BJ (cell line): Measurements from ENCODE around the gene UPF2. TPM values are rescaled to one million over a fixed set of nuclear protein-coding genes. Genes with fewer than 3 reads are reported as not detected.

ENCODE experiments used
- CTCF ChIA-PET: fragments of 350-600 bp; formaldehyde crosslinking; extraction: SDS; loops from one replicate; lab custom pipeline; 2021; ENCODE audit warnings: antibody characterized with exemption, inconsistent platforms; lab: Yijun Ruan, JAX
- POLR2A ChIA-PET: fragments of 300-600 bp; sonication (Branson Sonifier 250); formaldehyde crosslinking; extraction: SDS; loops from one replicate; lab custom pipeline; 2021; ENCODE audit warnings: antibody characterized with exemption; lab: Charles Lee
- DNase-seq: peaks from one replicate; pipeline ENCODE4 v3.0.0-alpha.2; 2011; ENCODE audit warnings: low read depth
- H3K27me3 ChIP-seq: 2 replicates; pipeline ENCODE4 v1.6.0; 2011; ENCODE audit warnings: low read length; ENCODE audit not compliant: control insufficient read depth, insufficient read depth
- H3K36me3 ChIP-seq: 2 replicates; pipeline ENCODE4 v1.5.1; 2011; ENCODE audit warnings: low read length; ENCODE audit not compliant: control insufficient read depth, insufficient read depth
- H3K4me3 ChIP-seq: 2 replicates; pipeline ENCODE4 v1.5.1; 2011; ENCODE audit warnings: low read depth, mild to moderate bottlenecking, control low read depth, low read length
- polyA plus RNA-seq: library from polyadenylated mRNA; depleted of rRNA; stranded (reverse); fragments of >200 nt; gene quantifications from 2 replicates; pipeline ENCODE4 v1.2.3, GENCODE V29; 2011
- TF ChIP-seq, protein P1 (sequence below): IDR thresholded peaks from 2 replicates; pipeline ENCODE4 v1.5.1; 2011; ENCODE audit warnings: low read depth, mild to moderate bottlenecking, control low read depth, inconsistent platforms, low read length, moderate library complexity; ENCODE audit not compliant: insufficient read depth

UPF2 gene
- polyA plus RNA-seq, 1 experiment: 5.5 TPM

DNA sequence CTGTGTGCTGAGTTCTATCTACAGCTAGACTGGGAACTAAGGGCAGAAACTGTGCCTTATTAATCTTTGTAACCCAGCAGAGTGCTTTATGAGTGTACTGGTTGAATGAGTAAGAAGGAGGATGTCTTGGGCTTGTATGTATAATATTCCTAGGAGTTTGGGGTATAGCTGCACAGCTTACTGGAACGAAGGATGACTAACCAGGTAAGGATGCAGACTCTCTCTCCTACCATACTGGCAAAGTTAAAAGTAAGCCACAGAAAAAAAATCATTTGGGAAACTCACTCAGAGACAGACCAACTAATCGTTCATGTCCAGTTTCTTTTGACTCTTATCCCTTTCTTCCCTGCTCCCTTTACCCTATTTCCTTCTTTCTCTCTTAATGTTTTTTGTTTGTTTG is 24.7 kb upstream of the UPF2 start:
- Histone ChIP-seq H3K4me3 (no peak overlapping the region), H3K27me3 (no peaks in the 10 kb centered on the region), H3K36me3 (no peaks in the 10 kb centered on the region)
- TF ChIP-seq, protein P1, sequence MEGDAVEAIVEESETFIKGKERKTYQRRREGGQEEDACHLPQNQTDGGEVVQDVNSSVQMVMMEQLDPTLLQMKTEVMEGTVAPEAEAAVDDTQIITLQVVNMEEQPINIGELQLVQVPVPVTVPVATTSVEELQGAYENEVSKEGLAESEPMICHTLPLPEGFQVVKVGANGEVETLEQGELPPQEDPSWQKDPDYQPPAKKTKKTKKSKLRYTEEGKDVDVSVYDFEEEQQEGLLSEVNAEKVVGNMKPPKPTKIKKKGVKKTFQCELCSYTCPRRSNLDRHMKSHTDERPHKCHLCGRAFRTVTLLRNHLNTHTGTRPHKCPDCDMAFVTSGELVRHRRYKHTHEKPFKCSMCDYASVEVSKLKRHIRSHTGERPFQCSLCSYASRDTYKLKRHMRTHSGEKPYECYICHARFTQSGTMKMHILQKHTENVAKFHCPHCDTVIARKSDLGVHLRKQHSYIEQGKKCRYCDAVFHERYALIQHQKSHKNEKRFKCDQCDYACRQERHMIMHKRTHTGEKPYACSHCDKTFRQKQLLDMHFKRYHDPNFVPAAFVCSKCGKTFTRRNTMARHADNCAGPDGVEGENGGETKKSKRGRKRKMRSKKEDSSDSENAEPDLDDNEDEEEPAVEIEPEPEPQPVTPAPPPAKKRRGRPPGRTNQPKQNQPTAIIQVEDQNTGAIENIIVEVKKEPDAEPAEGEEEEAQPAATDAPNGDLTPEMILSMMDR: no peak
- ChIA-PET CTCF (interaction anchor here (0.5 to 1.1 kb wide), 2 partner anchors 16 to 17 kb away, joined by 3 read pairs; no protein-coding TSS in a partner anchor), POLR2A (no interaction called here)
- DNase-seq: peak; percentile 41

DNA sequence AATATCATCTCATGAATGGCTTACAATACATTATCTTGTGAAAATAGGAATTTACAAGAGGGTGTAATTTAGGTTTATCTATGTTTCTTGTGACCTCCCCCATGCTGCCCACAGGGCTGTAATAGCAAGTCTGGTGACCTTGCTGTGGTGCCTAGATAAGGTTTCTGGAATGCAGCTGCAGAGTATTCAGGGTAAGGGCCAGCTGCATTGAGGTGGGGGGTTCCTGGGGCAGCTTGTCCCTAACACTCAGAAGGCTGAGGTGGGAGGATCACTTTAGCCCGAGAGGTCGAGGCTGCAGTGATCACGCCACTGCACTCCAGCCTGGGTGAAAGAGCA is 20.8 kb upstream of the UPF2 start:
- Histone ChIP-seq H3K36me3 (no peaks in the 10 kb centered on the region), H3K27me3 (no peaks in the 10 kb centered on the region), H3K4me3 (no peak overlapping the region)
- TF ChIP-seq, protein P1: no peak
- CTCF ChIA-PET: no interaction called here
- DNase-seq: no peak
- POLR2A ChIA-PET: no interaction called here

DNA sequence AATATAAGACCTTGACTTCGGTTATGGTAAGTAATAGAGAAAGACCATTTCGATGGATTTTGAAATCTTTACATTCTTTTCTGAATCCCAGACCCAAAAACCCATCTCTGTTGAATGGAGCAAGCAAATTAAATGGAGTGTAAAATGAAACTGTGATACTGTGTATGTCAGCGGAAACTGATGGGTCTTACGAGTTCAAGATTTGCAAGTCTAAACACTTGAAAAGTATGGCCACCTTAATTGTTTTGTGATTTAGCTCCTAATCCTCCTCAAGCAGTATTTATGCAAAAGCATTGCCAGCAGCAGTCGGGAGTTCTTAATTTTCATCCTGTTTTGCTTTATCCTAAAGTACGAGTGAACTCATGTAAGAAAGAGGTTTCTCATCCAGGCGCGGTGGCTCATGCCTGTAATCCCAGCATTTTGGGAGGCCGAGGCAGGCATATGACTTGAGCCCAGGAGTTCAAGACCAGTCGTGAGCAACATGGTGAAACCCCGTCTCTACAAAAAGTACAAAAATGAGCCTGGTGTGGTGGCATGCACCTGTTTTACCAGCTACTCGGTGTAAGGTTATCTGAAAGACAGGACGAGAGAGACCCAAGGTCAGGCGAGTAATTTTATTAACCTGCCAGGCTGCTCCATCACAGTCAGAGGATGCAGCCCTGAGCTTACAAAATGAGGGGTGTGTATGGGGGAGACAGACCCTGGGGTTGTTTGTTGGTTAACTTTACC is 20.3 kb upstream of the UPF2 start:
- TF ChIP-seq, protein P1: no peak
- POLR2A ChIA-PET: no interaction called here
- Histone ChIP-seq H3K4me3 (no peak overlapping the region), H3K36me3 (no peaks in the 10 kb centered on the region), H3K27me3 (no peaks in the 10 kb centered on the region)
- no peak for DNase-seq
- CTCF ChIA-PET: no interaction called here

DNA sequence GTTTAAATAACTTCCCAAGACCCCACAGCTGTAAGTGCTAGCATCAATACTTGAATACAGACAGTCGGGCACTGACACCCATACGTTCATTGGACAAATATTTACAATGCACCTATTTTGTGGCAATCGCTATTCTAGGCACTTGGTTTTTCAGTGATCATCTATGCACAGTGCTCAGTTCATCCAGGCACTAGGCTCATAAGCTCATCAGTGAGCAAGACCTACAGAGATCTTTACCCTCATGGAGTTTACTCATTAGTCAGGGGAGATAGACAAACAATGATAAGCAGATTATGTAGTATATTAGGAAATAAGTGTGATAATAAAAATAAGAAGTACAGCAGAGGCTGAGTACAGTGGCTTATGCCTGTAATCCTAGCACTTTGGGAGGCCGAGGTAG is 18.5 kb upstream of the UPF2 start:
- Histone ChIP-seq H3K27me3 (no peaks in the 10 kb centered on the region), H3K36me3 (no peaks in the 10 kb centered on the region), H3K4me3 (no peak overlapping the region)
- POLR2A ChIA-PET: no interaction called here
- no peak for DNase-seq
- TF ChIP-seq, protein P1: no peak
- CTCF ChIA-PET: no interaction called here

DNA sequence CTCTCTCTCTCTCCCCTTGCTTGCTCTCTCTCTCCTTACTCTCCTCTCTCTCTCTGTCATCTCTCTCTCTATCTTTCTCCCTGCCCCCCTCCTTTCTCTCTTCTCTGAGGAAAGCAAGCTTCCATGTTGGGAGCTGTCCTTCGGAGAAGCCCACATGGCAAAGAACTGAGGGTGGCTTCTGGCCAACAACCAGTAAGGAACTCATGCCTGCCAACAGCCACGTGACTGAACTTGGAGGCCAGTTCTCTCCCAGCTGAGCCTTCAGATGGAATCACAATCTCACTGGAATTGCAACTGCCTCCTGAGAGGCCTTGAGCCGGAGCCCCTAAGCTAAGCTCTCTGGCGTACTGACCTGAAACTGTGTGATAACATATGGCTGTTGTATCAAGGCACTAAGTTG is 14.1 kb upstream of the UPF2 start:
- TF ChIP-seq, protein P1: no peak
- CTCF ChIA-PET: no interaction called here
- DNase-seq: no peak
- no peaks in the 10 kb centered on the region for H3K27me3 ChIP-seq
- H3K36me3 ChIP-seq: no peaks in the 10 kb centered on the region
- POLR2A ChIA-PET: no interaction called here
- H3K4me3 ChIP-seq: no peak overlapping the region
